Vagina (tissue), 2 donors: ENCODE data around the gene CHP1.

Source experiments
- POLR2A ChIP-seq, 2 donors: fragments of 450-650 bp; IDR thresholded peaks; one replicate each; pipeline ENCODE4 v1.6.1; 2017; ENCODE audit warnings: antibody characterized with exemption in 2 of 2, mild to moderate bottlenecking in 2 of 2, moderate library complexity in 2 of 2
- POLR2AphosphoS5 ChIP-seq, 2 donors: sonication (generic); formaldehyde crosslinking; IDR thresholded peaks; one replicate each; pipeline ENCODE4 v1.9.0; 2017; ENCODE audit warnings: antibody characterized with exemption in 2 of 2, mild to moderate bottlenecking in 2 of 2, low read depth in 1 of 2; ENCODE audit not compliant: insufficient read depth in 1 of 2
- TF ChIP-seq, protein P1 (sequence below), 3 experiments: fragments of 450-650 bp in 2 of 3; fragments of 200-600 bp in 1 of 3; sonication (generic) in 1 of 3; IDR thresholded peaks; one replicate each; pipeline ENCODE4 v1.5.1; 2017 to 2019; ENCODE audit warnings: antibody characterized with exemption in 3 of 3, mild to moderate bottlenecking in 2 of 3, moderate library complexity in 2 of 3

- TF ChIP-seq, protein P1, sequence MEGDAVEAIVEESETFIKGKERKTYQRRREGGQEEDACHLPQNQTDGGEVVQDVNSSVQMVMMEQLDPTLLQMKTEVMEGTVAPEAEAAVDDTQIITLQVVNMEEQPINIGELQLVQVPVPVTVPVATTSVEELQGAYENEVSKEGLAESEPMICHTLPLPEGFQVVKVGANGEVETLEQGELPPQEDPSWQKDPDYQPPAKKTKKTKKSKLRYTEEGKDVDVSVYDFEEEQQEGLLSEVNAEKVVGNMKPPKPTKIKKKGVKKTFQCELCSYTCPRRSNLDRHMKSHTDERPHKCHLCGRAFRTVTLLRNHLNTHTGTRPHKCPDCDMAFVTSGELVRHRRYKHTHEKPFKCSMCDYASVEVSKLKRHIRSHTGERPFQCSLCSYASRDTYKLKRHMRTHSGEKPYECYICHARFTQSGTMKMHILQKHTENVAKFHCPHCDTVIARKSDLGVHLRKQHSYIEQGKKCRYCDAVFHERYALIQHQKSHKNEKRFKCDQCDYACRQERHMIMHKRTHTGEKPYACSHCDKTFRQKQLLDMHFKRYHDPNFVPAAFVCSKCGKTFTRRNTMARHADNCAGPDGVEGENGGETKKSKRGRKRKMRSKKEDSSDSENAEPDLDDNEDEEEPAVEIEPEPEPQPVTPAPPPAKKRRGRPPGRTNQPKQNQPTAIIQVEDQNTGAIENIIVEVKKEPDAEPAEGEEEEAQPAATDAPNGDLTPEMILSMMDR (IDR thresholded peaks at IDR 0.05), result no peak
- TF ChIP-seq POLR2A (IDR thresholded peaks at IDR 0.05) (no peak), POLR2AphosphoS5 (IDR thresholded peaks at IDR 0.05; ENCODE audit: insufficient read depth in 1 of 2, low read depth in 1 of 2) (no peak)
Observed at GRCh38 chr15:41279535-41280283, 48.6 kb downstream of the CHP1 start.
